Kidney (tissue), 14 donors: Measurements from ENCODE around the gene ENPP5. TPM values are rescaled to one million over a fixed set of nuclear protein-coding genes. Genes with fewer than 3 reads are reported as not detected.
"Not testable (repeated sequence)": the region's sequence is repeated elsewhere in the genome, so short reads cannot be mapped to it uniquely, and the experiment has no call there.

Experiments used
- DNase-seq, 5 donors: peaks; one replicate each; pipeline ENCODE4 v3.0.0-alpha.2; 2013 to 2020
- FAIRE-seq: peaks from 2 replicates; lab custom pipeline; 2012; peaks lifted over from hg19 to GRCh38; lab: Jason Lieb, UNC
- H3K27ac ChIP-seq, 2 donors: one replicate each; pipeline ENCODE4 v1.7.0; 2013; ENCODE audit warnings: low read depth in 2 of 2, low read length in 2 of 2, inconsistent platforms in 1 of 2
- H3K27me3 ChIP-seq: one replicate; pipeline ENCODE4 v1.7.1; 2013; ENCODE audit warnings: low read length, inconsistent platforms; ENCODE audit not compliant: control insufficient read depth, insufficient read depth
- H3K36me3 ChIP-seq, 3 donors: one replicate each; pipeline versions ENCODE4 v1.7.0 to v1.7.1; 2013; ENCODE audit warnings: low read length in 3 of 3, control low read depth in 1 of 3, inconsistent platforms in 1 of 3; ENCODE audit not compliant: insufficient read depth in 3 of 3, control insufficient read depth in 2 of 3
- H3K4me1 ChIP-seq, 3 donors: one replicate each; pipeline versions ENCODE4 v1.7.0 to v1.7.1; 2013; ENCODE audit warnings: low read length in 3 of 3, inconsistent platforms in 1 of 3, low read depth in 1 of 3; ENCODE audit not compliant: control insufficient read depth in 2 of 3, insufficient read depth in 2 of 3
- H3K4me3 ChIP-seq, 3 donors: one replicate each; pipeline versions ENCODE4 v1.7.0 to v1.8.1; 2013; ENCODE audit warnings: low read length in 3 of 3, control low read depth in 1 of 3, inconsistent platforms in 1 of 3
- H3K9ac ChIP-seq, 3 donors: one replicate each; pipeline versions ENCODE4 v1.7.0 to v1.7.1; 2013; ENCODE audit warnings: low read length in 3 of 3, control low read depth in 1 of 3, inconsistent platforms in 1 of 3
- H3K9me3 ChIP-seq, 3 donors: one replicate each; pipeline versions ENCODE4 v1.7.0 to v1.7.1; 2013; ENCODE audit warnings: low read length in 3 of 3, control low read depth in 1 of 3, inconsistent platforms in 1 of 3; ENCODE audit not compliant: control insufficient read depth in 2 of 3, insufficient read depth in 1 of 3
- intact Hi-C: fragments of 100-400 bp; cut with DNase I; formaldehyde crosslinking; loops from one replicate; pipeline ENCODE4 v1.11.1; 2022
- polyA plus RNA-seq: library from polyadenylated mRNA; stranded (reverse); fragments of 350-450 nt; fragmentation: Illumina TruSeq; extraction: RNeasy Lipid Tissue Mini Kit (QIAGEN cat#74804); gene quantifications from one replicate; pipeline ENCODE4 v1.2.3, GENCODE V29; 2014; ENCODE audit warnings: low read depth, low replicate concordance; ENCODE audit not compliant: insufficient read depth
- total RNA-seq: library from RNA; stranded (reverse); fragmentation: NEBNext Ultra II Directional; extraction: Animal tissue kit (Norgen Biotek cat#: 25700); gene quantifications from one replicate; pipeline ENCODE4 v1.2.1, GENCODE V29; 2021
- TF ChIP-seq, protein P1 (sequence below): IDR thresholded peaks from 3 replicates; pipeline ENCODE4 v1.5.1; 2012; ENCODE audit warnings: mild to moderate bottlenecking, moderate library complexity, borderline replicate concordance; ENCODE audit not compliant: insufficient read depth; ENCODE audit errors: extremely low read depth
- donor health status: control.
- donor health status: control.
- donor health status: control.
- donor health status: control.
- donor health status: control.
- donor health status: DM: yes; HTN: yes; CAD: no.
- donor health status: Normal renal cell carcinoma (clear cell type).

Gene ENPP5
- total and polyA plus RNA-seq, 2 donors from 2014 or later, result 21.5 to 22.9 TPM

DNA sequence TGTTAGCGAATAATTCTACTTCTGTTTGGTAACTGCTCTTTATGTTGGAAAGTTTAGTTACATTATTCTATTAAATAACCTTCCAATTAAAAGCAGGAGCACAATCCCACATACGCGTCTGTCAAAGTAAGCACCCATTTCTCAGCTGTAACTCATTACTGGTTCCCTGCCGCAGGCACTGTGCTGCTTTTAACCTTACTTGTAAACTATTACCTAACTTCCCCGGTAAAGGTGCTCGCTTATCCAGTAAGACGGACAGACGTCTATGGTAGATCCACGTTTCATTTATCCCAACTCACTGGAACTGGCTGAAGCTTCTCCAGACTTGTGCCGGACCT lies 41.5 kb downstream of the ENPP5 start:
- intact Hi-C loops, result no loop called here
- Histone ChIP-seq H3K27ac (peak overlapping the region in 1 of 2 donors; percentile 28), H3K9ac (peak overlapping the region; percentile 64 to 72 (median 68)), H3K4me3 (peak overlapping the region; percentile 79 to 87 (median 87)), H3K27me3 (no peaks in the 10 kb centered on the region), H3K9me3 (no peaks in the 10 kb centered on the region), H3K4me1 (peaks cover 0 to 6% (median 2%) of the 10 kb centered on the region in 3 donors), H3K36me3 (no peaks in the 10 kb centered on the region)
- DNase-seq (no peak), FAIRE-seq (no peak)
- TF ChIP-seq, protein P1, sequence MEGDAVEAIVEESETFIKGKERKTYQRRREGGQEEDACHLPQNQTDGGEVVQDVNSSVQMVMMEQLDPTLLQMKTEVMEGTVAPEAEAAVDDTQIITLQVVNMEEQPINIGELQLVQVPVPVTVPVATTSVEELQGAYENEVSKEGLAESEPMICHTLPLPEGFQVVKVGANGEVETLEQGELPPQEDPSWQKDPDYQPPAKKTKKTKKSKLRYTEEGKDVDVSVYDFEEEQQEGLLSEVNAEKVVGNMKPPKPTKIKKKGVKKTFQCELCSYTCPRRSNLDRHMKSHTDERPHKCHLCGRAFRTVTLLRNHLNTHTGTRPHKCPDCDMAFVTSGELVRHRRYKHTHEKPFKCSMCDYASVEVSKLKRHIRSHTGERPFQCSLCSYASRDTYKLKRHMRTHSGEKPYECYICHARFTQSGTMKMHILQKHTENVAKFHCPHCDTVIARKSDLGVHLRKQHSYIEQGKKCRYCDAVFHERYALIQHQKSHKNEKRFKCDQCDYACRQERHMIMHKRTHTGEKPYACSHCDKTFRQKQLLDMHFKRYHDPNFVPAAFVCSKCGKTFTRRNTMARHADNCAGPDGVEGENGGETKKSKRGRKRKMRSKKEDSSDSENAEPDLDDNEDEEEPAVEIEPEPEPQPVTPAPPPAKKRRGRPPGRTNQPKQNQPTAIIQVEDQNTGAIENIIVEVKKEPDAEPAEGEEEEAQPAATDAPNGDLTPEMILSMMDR, result no peak

DNA sequence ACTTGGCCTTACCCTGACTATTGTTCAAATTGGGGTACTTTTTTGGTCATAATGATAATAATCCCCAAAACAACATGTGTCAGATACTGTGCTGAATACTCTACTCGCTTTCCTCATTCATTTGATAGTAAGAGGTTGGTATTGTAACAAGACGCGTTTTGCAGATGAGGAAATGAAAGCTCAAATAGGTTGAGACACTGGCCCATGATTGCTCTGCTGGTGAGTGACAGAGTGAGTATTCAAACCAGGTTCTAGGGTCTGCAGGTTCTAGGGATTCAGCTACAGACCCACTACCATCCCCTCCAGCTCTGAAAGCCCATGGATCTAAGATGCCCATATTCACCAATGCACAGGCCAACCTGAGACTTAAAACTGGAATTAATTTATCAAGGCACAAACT lies 42.3 kb downstream of the ENPP5 start:
- TF ChIP-seq, protein P1, result no peak
- Histone ChIP-seq H3K27ac (no peak overlapping the region), H3K36me3 (no peaks in the 10 kb centered on the region), H3K27me3 (no peaks in the 10 kb centered on the region), H3K9ac (no peak overlapping the region), H3K9me3 (no peaks in the 10 kb centered on the region), H3K4me1 (peaks cover 0 to 6% (median 2%) of the 10 kb centered on the region in 3 donors), H3K4me3 (peak overlapping the region in 1 of 3 donors; percentile 87)
- FAIRE-seq (no peak), DNase-seq (no peak)
- intact Hi-C loops, result no loop called here

DNA sequence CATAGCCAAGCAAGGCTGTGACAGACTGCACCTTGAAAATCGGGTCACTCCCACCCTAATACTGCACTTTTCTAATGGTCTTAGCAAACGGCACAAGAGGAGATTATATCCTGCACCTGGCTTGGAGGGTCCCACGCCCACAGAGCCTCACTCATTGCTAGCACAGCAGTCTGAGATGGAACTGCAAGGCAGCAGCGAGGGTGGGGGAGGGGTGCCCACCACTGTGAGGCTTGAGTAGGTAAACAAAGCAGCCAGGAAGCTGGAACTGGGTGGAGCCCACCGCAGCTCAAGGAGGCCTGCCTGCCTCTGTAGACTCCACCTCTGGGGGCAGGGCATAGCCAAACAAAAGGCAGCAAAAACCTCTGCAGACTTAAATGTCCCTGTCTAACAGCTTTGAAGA lies 51.1 kb downstream of the ENPP5 start:
- H3K27ac ChIP-seq, H3K4me1 ChIP-seq, H3K9ac ChIP-seq, H3K36me3 ChIP-seq, DNase-seq, intact Hi-C loops, H3K9me3 ChIP-seq, H3K4me3 ChIP-seq, FAIRE-seq, H3K27me3 ChIP-seq: not testable (repeated sequence)

DNA sequence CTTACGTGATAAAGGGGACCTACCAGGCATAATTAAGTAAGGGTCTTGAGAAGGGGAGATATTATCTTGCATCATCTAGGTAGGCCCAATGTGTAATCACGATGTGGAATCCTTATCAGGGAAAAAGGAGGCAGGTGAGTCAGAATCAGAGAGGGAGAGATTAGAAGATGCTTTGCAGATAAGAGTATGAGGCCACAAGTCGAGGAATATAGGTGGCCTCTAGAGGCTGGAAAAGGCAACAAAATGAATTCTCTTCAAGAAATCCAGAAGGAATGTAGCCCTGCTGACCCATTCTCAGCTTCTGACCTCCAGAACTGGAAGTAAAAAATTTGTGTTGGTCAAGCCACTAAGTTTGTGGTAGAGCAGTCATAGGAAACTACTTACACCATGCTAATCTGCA lies 51.9 kb downstream of the ENPP5 start:
- Histone ChIP-seq H3K9me3 (no peaks in the 10 kb centered on the region), H3K27ac (no peak overlapping the region), H3K36me3 (no peaks in the 10 kb centered on the region), H3K4me3 (no peak overlapping the region), H3K9ac (no peak overlapping the region), H3K4me1 (no peaks in the 10 kb centered on the region), H3K27me3 (no peaks in the 10 kb centered on the region)
- DNase-seq (no peak), FAIRE-seq (no peak)
- intact Hi-C loops, result no loop called here
- TF ChIP-seq, protein P1, result no peak
